Endothelial cell (in vitro differentiated cells): ENCODE results near the gene GUCA2B. TPM values are rescaled to one million over a fixed set of nuclear protein-coding genes. Genes with fewer than 3 reads are reported as not detected.

Experiments
- DNase-seq: peaks from one replicate; pipeline ENCODE4 v3.0.0; 2021; ENCODE audit warnings: low spot score
- H3K27ac Mint-ChIP-seq: one replicate; pipeline ENCODE4 v1.8.0; 2021; ENCODE audit warnings: mixed read lengths, inconsistent platforms; ENCODE audit not compliant: unreplicated experiment
- H3K27me3 Mint-ChIP-seq: one replicate; pipeline ENCODE4 v1.8.0; 2021; ENCODE audit warnings: mild to moderate bottlenecking, moderate library complexity, mixed read lengths, inconsistent platforms; ENCODE audit not compliant: unreplicated experiment
- H3K36me3 Mint-ChIP-seq: one replicate; pipeline ENCODE4 v1.8.0; 2021; ENCODE audit warnings: mild to moderate bottlenecking, low read depth, mixed read lengths, inconsistent platforms; ENCODE audit not compliant: unreplicated experiment
- H3K4me1 Mint-ChIP-seq: one replicate; pipeline ENCODE4 v1.8.0; 2021; ENCODE audit warnings: mild to moderate bottlenecking, mixed read lengths, inconsistent platforms; ENCODE audit not compliant: unreplicated experiment
- H3K4me3 Mint-ChIP-seq: one replicate; pipeline ENCODE4 v1.8.0; 2021; ENCODE audit warnings: mild to moderate bottlenecking, mixed read lengths, inconsistent platforms; ENCODE audit not compliant: unreplicated experiment
- H3K9me3 Mint-ChIP-seq: one replicate; pipeline ENCODE4 v1.8.0; 2021; ENCODE audit warnings: mixed read lengths, inconsistent platforms; ENCODE audit not compliant: unreplicated experiment
- CTCF ChIP-seq: fragments of 200-600 bp; sonication (generic); IDR thresholded peaks from one replicate; pipeline ENCODE4 v1.5.0; 2021; ENCODE audit warnings: antibody characterized with exemption; ENCODE audit not compliant: unreplicated experiment
- total RNA-seq: library from RNA; stranded (reverse); fragmentation: NEBNext Ultra II Directional; extraction: Animal tissue kit (Norgen Biotek cat#: 25700); gene quantifications from one replicate; pipeline ENCODE4 v1.2.1, GENCODE V29; 2021; ENCODE audit not compliant: unreplicated experiment

GUCA2B gene
- total RNA-seq, 1 donor from 2014 or later = not detected

- DNase-seq = no peak
- H3K27ac Mint-ChIP-seq = peak overlapping the region; percentile 77
- H3K4me3 Mint-ChIP-seq = no peak overlapping the region
These were observed 19.3 kb downstream of the GUCA2B start for GRCh38 chr1:42172381-42173133.

GRCh38 chr1:42173155-42173933, 20.1 kb downstream of the GUCA2B start:
- Mint-ChIP-seq H3K4me1 (peaks cover 19% of the 10 kb centered on the region), H3K27ac (no peak overlapping the region), H3K4me3 (no peak overlapping the region), H3K36me3 (peaks cover 3% of the 10 kb centered on the region), H3K9me3 (no peaks in the 10 kb centered on the region), H3K27me3 (peaks cover 11% of the 10 kb centered on the region)
- peak; percentile 98 for TF ChIP-seq CTCF
- peak; percentile 78 for DNase-seq

More at GRCh38 chr1:42172381-42173133, 19.3 kb downstream of the GUCA2B start:
- peaks cover 20% of the 10 kb centered on the region for H3K4me1 Mint-ChIP-seq
- no peak for TF ChIP-seq CTCF
- H3K9me3 Mint-ChIP-seq = no peaks in the 10 kb centered on the region
- peaks cover 1% of the 10 kb centered on the region for H3K36me3 Mint-ChIP-seq
- H3K27me3 Mint-ChIP-seq = peaks cover 11% of the 10 kb centered on the region

- H3K27me3 Mint-ChIP-seq = peaks cover 11% of the 10 kb centered on the region
- no peaks in the 10 kb centered on the region for H3K9me3 Mint-ChIP-seq
- peak overlapping the region; percentile 2 for H3K27ac Mint-ChIP-seq
- DNase-seq = no peak
- H3K4me3 Mint-ChIP-seq = no peak overlapping the region
- TF ChIP-seq CTCF = no peak
- H3K4me1 Mint-ChIP-seq = peaks cover 19% of the 10 kb centered on the region
- H3K36me3 Mint-ChIP-seq = peaks cover 3% of the 10 kb centered on the region
These were observed 20.9 kb downstream of the GUCA2B start for GRCh38 chr1:42173961-42174735.

GRCh38 chr1:42175314-42176054, 22.3 kb downstream of the GUCA2B start:
- TF ChIP-seq CTCF = no peak
- Mint-ChIP-seq H3K27ac (no peak overlapping the region), H3K4me3 (no peak overlapping the region), H3K27me3 (peaks cover 11% of the 10 kb centered on the region), H3K36me3 (peaks cover 10% of the 10 kb centered on the region), H3K9me3 (no peaks in the 10 kb centered on the region), H3K4me1 (peaks cover 24% of the 10 kb centered on the region)
- DNase-seq = no peak
